ENCODE data around the gene DUT.

Gene DUT

DNA sequence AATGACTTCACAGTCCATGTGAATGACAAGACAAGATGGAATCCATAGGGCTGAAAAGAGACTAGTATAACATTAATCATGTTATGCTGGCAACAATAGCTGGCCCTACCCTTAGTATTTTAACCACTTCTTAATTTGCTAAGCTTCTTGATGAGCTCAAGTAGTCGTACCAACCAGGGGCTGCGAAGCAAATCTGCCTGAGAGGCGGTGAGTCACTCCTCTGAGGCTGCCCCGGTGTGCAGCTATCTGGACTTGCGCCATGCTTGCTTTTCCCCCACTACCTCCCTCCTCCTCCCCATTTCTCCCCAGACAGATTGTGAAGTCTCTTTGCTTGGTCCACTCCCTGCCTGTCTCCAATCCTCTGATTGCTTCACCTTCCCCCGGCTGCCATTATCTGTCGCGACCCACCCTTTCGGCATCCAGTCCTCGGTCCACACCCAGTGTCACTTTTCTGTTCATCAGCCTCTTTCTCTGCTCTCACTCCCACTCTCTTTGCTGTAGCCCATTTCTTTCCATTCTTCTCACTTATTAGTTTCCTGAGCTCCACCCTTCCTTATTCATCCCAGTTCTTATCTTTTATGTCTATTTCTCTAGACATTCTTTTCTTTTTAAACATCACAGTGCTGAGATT is 42.7 kb downstream of the DUT start:
- DNase-seq, result no peak

DNA sequence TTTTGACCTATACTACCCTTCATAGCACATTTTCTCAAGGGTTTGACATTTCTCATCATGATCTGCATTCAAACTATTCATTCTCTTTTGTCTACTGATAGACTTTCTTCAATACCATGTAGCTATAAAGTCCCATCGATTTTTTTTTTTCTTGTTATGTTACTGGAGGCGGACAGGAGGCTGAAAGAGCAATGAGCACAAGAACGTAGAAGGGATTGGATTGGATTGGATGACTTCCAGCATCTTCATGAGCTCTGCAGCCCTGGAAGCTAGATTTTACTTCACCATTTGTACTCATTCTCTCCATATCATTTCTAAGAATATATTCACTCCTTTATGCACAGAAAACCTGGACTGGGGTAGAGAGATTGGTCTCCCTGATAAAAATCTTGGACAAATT is 43.2 kb downstream of the DUT start:
- DNase-seq, result no peak

DNA sequence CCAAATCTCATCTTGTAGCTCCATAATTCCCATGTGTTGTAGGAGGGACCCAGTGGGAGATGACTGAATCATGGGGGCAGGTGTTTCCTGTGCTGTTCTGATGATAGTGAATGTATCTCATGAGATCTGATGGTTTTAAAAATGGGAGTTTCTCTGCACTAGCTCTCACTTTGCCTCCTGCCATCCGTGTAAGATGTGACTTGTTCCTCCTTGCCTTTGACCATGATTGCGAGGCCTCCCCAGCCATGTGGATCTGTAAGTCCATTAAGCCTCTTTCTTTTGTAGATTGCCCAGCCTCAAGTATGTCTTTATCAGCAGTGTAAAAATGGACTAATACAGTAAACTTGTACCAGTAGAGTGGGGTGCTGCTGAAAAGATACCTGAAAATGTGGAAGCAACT is 44.5 kb downstream of the DUT start:
- no peak for DNase-seq

DNA sequence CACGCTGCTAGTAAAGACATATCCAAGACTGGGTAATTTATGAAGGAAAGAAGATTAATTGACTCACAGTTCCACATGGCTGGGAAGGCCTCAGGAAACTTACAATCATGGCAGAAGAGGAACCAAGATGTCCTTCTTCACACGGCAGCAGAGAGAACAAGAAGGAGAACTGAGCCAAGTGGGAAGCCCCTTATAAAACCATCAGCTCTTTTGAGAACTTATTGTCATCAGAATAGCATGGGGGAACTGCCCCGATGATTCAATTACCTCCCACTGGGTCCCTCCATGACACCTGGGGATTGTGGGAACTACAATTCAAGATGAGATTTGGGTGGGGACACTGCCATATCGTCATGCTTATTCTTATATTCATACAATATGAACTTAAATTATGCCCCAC is 49.0 kb downstream of the DUT start:
- DNase-seq, result no peak

DNA sequence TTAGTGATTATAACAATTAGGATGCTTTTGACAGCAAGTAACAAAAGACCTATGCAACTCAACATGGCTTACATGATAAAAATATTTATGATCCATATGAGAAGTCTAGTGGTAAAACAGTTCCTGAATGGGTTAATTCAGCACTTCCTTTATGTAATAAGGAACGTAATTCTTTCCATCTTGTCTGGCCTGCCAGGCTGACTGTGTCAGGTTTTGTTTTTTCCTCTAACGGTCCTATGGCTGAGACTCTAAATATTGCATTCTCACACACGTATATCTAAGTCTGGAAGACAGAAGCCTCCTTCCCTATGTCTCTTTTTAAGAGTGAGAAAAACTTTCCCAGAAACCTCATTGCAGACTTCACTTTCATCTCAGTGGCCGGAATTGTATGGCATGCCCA is 50.6 kb downstream of the DUT start:
- no peak for DNase-seq

DNA sequence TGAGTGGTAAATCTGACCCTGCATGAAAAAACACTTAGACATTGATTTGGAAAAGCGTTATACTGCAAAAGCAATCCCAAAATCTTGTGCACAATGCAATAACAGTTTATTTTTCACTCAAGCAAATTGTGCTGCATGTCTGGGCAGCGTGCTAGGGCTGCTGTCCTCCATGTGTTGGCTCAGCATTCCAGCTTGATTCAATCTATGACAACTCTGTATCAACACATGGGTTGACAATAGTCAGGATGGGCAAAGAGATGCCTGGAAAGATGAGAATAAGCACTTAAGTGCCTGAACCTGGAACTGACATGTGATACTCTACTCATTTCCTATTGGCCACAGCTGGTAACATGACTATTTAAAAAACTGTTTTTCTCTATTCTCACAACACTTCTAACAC is 51.8 kb downstream of the DUT start:
- no peak for DNase-seq

DNA sequence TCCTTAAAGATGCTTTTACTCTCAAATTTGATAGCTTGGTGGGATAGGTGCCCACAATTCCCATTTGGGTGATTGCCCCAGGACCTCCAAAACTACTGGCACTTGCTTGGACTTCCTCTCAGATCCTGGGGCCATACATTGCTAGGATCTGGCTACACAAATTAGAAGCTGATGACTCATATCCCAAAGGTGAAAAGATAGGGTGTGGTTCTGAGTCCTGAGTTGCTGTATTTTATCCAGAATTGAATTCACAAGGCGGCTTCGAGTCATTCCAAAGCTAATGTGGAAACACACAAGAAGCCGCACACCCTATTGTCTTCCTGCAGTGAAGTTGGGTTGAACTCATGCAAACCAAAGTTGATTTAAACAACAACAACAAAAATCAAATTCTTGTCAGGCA is 53.4 kb downstream of the DUT start:
- peak; percentile 27 for DNase-seq

DNA sequence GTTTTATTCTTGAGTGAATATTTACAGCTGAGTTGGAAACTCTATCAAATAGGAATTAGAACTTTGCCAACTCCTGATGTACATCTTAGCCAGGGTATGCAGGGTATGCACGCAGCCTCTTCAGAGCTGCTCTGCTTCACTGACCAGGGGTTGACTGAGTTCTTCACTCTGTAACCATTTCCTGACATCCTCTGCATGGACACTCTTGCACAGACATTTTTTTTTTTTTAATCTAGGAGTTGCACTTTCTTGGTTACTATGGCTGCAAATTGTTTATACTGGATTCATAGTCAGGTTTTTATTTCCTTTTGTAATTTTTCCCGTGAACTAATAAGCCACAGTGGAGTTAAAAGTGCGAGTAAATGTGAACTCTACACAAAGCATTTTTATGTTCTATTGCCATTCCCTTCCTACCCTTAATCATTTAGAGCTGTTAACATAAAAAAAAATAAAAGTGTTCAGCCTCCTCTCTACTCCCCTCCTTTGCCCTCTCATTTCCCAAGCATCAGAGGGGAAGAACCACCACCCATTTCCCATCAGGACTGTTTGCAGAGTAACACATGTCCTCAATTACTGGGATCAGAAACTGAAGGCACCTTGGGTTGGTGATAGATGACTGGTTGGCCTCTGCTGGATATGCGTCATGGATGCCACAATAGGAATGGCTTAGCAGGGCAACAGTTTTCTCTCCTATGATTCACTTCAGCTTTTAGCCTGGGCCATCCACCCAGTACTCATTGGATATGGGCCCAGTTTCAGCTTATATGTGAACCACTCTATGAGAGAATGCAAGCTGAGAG is 54.0 kb downstream of the DUT start:
- DNase-seq, result peak; percentile 34

DNA sequence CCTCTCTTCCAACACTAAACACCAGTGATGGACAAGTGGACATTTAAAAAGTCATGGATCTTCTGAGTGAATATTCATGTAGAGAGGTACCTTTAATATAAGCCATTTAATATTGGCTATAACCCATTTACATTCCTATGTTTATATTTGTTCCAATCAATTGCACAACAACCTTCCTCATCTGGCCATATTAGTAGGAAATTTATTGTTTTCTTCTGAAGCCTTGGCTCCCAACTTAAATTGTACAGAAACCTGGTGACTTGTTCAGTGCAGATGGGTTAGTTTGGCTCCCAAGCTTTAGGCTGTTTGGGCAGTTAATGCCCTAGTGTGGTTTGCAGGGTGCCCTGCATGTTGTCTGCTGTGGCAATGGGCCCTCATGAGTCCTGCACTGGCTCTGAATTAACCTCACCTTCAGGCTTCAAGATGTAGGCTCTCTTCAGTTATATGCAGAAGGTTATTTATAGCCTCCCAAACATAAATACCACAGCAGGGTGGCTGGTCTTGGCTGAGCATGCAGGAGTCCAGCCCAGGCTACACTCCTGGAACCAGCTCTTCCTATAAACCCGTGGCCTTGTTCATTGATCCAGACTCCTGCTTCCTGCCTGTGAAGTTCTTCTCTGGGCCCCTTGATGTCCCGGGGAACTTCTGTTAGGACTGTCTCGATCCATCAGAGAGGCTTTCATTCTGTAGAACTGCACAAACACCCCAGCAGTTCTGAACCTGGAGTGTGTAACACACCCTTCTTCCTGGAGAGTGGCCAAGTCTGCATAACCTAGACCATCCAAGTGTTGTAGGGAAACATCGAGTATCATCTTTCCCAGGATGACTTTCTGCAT is 57.0 kb downstream of the DUT start:
- DNase-seq, result peak; percentile 29

DNA sequence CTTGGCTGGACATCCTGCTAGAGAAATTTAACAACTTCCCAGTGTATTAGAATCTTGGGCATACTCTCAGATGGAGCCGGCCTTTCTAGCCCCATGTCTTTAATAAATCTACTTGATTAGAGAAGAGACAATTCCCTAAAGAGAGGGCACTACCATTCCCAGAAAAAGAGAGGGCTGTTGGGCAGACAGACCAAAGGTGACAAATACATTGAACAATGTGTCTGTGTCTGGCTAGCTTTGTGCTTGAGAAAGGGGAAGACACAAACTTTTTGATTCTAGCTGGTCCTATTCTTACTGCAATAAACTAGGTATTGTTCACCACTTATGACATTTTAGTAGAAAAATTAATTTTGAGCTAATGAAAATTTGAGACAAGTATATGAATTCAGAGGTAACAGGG is 57.7 kb downstream of the DUT start:
- DNase-seq, result no peak

DNA sequence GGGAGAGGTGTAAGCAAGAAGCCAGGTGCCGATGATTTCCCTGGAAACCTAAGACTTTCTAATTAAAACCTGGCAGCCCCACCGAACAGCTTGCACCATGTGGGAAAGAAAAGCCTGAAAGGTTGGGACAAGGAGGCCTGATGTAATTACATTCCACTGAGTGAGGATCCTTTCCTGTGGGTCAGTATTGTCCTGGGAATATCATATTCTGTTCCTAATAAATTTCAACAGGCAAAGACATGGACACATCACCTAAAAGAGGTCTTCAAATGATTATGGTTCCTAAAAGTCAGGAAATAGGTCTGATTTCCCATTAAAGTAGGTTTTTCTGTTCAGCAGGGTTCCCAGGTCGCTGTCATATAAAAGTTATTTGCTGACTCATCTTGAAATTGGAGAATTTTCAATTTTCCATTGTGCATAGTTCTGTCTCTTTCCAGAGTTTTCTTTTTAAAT is 58.5 kb downstream of the DUT start:
- peak; percentile 5 for DNase-seq

DNA sequence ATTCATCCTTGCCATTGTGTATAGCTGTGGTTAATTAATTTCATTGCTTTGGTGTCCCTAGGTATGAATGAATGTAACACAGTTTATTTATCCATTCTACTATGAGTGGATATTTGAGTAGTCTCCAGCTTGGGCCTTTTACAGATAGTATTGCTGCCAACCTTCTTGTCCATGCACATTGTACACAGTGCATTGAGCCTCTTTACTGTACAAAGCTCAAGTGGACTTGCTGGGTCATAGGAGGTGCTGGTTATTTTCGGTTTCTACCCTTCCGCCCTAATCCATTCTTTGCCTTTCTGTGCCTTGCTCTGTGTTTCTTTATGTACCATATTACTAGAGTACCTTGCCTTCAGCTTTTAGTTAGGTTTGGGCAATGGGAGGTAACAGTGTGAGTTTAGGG is 60.7 kb downstream of the DUT start:
- peak; percentile 14 for DNase-seq

DNA sequence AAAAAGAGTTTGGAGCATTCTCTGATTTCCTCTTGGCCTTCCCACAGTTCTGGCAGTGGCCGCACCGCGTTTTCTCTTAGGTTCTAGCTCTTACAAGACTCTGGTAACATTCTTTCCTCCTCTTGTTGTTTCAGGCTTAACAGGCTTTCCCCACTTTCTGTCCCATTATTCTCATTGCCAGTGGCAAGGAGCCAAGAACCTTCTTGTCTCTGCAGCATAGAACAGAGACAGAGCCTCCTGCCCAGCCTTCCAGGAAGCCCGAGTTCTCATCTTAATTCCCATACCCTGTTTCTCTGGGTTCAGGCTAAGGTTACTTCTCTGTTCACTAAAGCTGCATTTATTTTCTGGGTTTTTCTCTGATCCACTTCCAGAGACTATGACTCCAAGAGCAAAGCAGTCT is 61.1 kb downstream of the DUT start:
- DNase-seq, result no peak

All from islet precursor cell (in vitro differentiated cells).